Measurements from ENCODE around the gene DIS3L2. TPM values are rescaled to one million over a fixed set of nuclear protein-coding genes. Genes with fewer than 3 reads are reported as not detected.

Gene DIS3L2
- total and polyA plus RNA-seq, 2 experiments from 2014 or later: 15.2 to 25.3 TPM

- no peaks in the 10 kb centered on the region for H3F3A ChIP-seq (replicated peaks; ENCODE audit: low read depth)
- no peak for ATAC-seq
- Mint-ChIP-seq H3K4me3 (no peak overlapping the region), H3K27me3 (ENCODE audit: insufficient read depth, low read depth, poor library complexity) (peaks cover 21% of the 10 kb centered on the region), H3K27ac (no peak overlapping the region), H3K9me3 (peaks cover 3% of the 10 kb centered on the region; the same call in 1 of the 3 replicates), H3K4me1 (0 out of 3 replicates have a peak, but pooled peaks cover 4% of the 10 kb centered on the region), H3K36me3 (ENCODE audit: low read depth) (no peaks in the 10 kb centered on the region; the same call in 2 of the 3 replicates)
- TF ChIP-seq CTCF (conservative IDR thresholded peaks at IDR 0.05; ENCODE audit: low read depth in 2 of 2) (no peak), ZNF331 (CRISPR knock-in tag; IDR thresholded peaks at IDR 0.05; ENCODE audit: low read depth) (no peak), REST (IDR thresholded peaks at IDR 0.05; ENCODE audit: unreplicated experiment) (no peak), EZH2phosphoT487 (IDR thresholded peaks at IDR 0.05; ENCODE audit: unreplicated experiment) (no peak), JUNB (IDR thresholded peaks at IDR 0.05; ENCODE audit: unreplicated experiment) (no peak), ETS1 (IDR thresholded peaks at IDR 0.05) (no peak), ZNF462 (CRISPR knock-in tag; IDR thresholded peaks at IDR 0.05) (no peak), EZH2 (IDR thresholded peaks at IDR 0.05; ENCODE audit: low read depth, unreplicated experiment) (no peak), POLR2AphosphoS5 (IDR thresholded peaks at IDR 0.05; ENCODE audit: low read depth) (no peak), ZNF114 (CRISPR knock-in tag; IDR thresholded peaks at IDR 0.05) (no peak), STAT1 (IDR thresholded peaks at IDR 0.05; ENCODE audit: unreplicated experiment) (no peak), NANOG (IDR thresholded peaks at IDR 0.05; ENCODE audit: borderline replicate concordance) (no peak), CREB1 (CRISPR knock-in tag; IDR thresholded peaks at IDR 0.05; ENCODE audit: low read depth) (no peak)
- H4K20me1 ChIP-seq (replicated peaks; ENCODE audit: insufficient read depth): no peaks in the 10 kb centered on the region
- no peak overlapping the region for H2AFZ ChIP-seq
- no peaks in the 10 kb centered on the region for H3K4me1 ChIP-seq (ENCODE audit: insufficient read depth)
- no peaks in the 10 kb centered on the region for H3K27me3 ChIP-seq (ENCODE audit: insufficient read depth)
- H3K4me3 ChIP-seq: no peak overlapping the region
- H3K4me2 ChIP-seq: no peak overlapping the region
- H3K27ac ChIP-seq (ENCODE audit: low read depth): no peak overlapping the region
- H3K9me2 ChIP-seq (ENCODE audit: insufficient read depth): no peaks in the 10 kb centered on the region
- H3K79me2 ChIP-seq (replicated peaks; ENCODE audit: insufficient read depth): no peaks in the 10 kb centered on the region
- no peaks in the 10 kb centered on the region for H3K36me3 ChIP-seq (ENCODE audit: insufficient read depth)
- DNase-seq (ENCODE audit: low spot score): no peak
Measured at GRCh38 chr2:232343821-232344220, 382.3 kb downstream of the DIS3L2 start.
